ENCODE results near the gene SEPHS2.
A peak's percentile ranks its signal among the peaks of the same experiment; 100 is the strongest.
"Not testable (repeated sequence)": the region's sequence is repeated elsewhere in the genome, so short reads cannot be mapped to it uniquely, and the experiment has no call there.

SEPHS2 gene

DNA sequence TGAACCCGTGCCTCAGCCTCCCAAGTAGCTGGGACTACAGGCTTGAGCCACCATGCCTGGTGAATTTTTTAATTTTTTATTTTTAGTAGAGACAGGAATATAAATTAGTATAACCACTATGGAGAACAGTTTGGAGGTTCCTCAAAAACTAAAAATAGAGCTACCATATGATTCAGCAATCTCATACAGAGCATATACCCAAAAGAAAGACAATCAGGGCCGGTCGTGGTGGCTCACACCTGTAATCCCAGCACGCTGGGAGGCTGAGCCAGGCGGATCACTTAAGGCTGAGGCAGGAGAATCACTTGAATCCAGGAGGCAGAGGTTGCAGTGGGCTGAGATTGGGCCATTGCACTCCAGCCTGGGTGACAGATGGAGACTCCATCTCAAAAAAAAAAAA lies 15.8 kb upstream of the SEPHS2 start:
- not testable (repeated sequence) for DNase-seq

DNA sequence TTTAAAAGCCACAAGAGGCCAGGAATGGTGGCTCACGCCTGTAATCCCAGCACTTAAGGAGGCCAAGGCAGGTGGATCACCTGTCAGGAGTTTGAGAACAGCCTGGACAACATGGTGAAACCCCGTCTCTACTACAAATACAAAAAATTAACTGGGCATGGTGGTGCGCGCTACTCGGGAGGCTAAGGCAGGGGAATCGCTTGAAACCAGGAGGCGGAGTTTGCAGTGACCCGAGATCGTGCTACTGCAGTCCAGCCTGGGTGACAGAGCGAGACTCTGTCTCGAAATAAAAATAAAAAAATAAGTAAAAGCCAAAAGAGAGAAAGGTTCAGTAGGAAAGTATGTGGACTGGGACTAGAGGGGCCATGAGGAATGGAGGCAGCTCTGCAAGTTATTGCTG lies 13.8 kb upstream of the SEPHS2 start:
- DNase-seq, result no peak

DNA sequence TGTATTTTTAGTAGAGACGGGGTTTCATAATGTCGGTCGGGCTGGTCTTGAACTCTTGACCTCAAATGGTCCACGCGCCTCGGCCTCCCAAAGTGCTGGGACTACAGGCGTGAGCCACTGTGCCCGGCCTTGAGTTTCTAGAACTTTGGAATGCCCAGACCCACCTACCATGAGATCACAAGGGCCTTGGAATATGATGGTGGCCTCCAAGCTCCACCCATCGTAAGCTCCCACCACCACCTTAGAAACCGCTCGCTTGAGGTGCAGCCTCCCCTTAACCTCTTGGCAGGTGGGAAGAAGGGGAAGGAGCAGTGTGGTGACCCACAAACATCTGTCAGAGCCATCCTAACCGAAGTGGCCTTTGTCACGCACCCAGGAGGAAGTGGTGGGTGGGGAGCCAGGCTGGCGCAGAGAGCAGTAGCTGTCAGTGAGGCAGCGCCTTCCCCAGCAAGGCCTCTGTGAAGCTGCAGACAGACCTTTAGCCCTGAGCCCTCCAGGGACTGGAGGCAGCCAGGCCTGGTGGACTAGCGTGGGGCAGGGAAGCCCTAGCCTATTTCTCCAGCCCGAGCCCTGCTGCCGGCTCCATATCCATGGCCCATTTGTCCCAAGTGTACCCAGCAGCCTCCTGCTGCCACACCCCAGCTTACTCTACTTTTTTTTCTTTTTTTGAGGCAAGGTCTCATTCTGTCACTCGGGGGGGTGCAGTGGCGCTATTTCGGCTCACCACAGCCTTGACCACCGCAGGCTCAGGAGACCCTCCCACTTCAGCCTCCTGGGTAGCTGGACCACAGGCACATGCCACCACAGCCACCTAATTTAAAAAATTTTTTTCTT lies 13.1 kb upstream of the SEPHS2 start:
- no peak for DNase-seq

DNA sequence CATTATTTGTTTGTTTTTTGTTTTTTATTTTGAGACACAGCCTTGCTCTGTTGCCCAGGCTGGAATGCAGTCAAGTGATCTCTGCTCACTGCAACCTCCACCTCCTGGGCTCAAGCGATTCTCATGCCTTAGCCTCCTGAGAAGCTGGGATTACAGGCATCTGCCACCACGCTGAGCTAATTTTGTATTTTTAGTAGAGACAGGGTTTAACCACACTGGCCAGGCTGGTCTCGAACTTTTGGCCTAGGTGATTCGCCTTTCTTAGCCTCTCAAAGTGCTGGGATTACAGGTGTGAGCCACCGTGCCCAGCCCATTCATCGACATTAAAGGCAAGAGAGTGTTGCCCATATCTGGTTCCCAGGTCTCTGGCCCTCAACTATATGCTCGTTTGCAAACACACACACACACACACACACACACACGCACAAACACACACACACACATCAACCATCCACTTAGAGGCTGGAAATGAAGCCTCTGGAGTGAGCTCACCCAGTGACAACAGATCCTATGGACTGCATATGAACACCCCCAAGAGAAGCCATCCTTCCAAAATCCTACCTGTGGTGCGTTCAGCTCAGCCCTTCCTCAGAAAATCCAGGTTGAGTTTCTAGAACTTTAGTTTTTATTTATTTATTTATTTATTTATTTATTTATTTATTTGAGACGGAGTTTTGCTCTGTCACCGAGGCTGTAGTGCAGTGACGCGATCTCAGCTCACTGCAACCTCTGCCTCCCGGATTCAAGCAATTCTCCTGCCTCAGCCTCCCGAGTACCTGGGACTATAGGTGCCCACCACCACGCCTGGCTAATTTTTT lies 12.3 kb upstream of the SEPHS2 start:
- DNase-seq, result no peak

DNA sequence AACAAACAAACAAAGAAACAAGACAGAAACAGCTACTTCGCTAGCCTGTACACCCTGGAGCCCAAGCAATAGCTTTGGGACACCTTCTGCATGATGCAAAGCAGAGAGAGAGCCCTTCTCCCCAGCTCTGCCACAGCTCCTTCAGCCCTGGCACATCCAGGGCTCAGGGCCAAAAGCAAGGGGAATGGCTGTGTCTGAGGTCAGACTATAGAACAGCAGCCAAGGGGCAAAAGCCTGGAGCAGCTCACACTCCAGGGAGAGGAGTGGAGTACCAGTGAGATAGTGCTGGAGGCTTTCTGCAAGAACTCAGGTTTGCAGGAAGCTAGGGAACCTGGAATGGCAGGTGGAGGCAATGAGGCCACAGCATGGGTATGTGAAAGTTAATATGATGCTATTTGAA lies 11.6 kb upstream of the SEPHS2 start:
- no peak for DNase-seq

DNA sequence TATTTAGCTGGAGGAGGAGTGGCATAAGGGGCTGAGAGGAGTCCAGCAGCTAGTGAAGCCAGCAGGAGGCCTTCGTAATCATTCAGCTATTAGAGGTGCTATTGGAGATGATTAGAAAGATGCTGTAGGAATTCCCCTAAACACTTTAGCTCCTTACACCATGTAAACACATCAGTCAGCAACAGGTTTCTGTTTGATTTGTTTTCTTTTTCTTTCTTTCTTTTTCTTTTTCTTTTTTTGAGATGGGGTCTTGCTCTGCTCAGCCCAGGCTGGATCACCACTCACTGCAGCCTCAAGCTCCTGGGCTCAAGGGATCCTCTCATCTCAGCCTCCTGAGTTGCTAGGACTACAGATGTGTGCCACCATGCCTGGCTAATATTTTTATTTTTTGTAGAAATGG lies 10.6 kb upstream of the SEPHS2 start:
- DNase-seq, result no peak

DNA sequence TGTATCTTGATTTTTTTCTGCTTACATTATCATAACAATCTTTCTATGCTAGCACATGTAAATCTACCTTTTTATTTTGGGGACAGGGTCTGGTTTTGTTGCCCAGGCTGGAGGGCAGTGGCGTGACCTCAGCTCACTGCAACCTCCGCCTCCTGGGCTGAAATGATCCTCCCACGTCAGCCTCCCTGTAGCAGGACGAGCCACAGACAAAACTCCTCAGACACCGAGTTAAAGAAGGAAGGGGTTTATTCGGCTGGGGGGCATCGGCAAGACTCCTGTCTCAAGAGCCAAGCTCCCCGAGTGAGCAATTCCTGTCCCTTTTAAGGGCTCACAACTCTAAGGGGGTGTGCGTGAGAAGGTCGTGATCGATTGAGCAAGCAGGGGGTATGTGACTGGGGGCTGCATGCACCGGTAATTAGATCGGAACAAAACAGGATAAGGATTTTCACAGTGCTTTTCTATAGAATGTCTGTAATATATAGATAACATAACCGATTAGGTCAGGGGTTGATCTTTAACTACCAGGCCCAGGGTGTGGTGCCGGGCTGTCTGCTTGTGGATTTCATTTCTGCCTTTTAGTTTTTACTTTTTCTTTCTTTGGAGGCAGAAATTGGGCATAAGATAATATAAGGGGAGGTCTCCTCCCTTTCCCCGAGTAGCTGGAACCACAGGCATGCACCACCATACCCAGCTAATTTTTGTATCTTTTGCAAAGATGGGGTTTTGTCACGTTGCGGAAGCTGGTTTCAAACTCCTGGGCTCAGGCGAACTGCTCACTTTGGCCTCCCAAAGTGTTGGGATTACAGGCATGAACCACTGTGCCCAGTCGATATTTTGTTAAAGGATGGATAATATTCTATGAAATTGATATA lies 7.3 kb upstream of the SEPHS2 start:
- not testable (repeated sequence) for DNase-seq

DNA sequence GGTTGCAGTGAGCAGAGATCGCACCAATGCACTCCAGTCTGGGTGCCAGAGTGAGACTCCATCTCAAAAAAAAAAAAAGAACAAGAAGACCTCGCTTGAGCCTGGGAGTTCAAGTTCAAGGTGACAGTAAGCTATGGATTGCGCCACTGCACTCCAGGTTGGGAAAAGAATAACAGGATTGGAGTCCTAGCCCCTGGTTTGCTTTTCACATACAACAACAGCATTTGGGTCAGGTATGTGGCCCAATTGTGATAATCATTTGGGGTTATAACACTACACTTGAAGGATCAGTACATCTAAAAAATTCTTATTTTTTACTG lies 3.4 kb upstream of the SEPHS2 start:
- no peak for DNase-seq

DNA sequence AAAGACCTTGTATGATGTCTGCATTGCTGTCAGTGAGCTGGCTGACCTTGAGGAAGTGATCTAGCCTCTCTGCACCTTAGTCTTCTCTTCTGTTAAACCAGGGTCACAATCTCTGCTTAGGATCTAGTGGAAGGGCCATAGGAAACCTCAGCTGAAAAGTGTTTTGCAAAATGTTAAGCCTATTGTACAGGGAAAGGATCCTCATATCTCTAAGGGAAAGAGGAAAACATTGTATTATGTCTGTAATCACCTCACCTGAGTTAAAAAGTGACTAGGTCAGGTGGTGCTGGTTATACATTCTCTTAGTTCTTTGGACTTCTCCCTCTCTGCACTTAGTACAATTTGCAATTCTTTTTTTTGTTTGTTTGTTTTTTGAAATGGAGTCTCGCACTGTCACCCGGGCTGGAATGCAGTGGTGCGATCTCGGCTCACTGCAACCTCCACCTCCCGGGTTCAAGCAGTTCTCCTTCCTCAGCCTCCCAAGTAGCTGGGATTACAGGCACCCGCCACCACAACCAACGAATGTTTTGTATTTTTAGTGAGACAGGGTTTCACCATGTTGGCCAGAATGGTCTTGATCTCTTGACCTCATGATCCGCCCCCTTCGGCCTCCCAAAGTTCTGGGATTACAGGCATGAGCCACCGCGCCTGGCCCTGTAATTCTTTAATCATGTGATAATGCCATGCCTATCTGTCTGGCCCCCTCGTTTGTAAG lies 2.0 kb upstream of the SEPHS2 start:
- no peak for DNase-seq

DNA sequence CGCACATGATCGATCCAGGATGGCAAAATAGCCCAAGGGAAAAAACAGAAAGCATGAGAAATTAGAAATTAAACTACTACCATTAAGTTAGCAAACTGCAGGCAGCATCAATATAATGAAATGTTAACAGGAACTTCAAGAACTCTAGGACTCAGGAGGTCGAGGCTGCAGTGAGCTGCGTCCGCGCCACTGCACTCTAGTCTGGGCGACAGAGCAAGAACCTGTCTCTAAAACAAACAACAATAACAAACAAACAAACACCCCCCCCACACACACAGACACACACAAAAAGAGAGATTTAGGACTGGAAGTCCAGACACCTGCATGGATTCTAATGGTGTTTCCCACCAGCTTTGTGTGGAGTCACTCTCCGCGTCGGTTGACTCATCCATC lies 525 bp upstream of the SEPHS2 start:
- DNase-seq, result no peak

DNA sequence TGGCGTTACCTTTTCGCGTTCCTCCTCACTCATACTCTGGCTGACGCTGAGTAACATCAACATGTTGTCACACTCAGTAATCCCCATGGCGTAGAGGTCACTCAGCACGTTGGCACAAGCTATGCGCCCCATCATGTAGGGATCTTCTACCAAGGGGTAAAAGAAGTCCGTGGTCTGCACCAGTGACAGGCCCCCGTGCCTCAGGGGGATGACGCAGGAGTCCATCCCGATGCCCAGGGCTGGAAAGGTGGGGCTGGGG lies 596 bp downstream of the SEPHS2 start:
- no peak for DNase-seq

DNA sequence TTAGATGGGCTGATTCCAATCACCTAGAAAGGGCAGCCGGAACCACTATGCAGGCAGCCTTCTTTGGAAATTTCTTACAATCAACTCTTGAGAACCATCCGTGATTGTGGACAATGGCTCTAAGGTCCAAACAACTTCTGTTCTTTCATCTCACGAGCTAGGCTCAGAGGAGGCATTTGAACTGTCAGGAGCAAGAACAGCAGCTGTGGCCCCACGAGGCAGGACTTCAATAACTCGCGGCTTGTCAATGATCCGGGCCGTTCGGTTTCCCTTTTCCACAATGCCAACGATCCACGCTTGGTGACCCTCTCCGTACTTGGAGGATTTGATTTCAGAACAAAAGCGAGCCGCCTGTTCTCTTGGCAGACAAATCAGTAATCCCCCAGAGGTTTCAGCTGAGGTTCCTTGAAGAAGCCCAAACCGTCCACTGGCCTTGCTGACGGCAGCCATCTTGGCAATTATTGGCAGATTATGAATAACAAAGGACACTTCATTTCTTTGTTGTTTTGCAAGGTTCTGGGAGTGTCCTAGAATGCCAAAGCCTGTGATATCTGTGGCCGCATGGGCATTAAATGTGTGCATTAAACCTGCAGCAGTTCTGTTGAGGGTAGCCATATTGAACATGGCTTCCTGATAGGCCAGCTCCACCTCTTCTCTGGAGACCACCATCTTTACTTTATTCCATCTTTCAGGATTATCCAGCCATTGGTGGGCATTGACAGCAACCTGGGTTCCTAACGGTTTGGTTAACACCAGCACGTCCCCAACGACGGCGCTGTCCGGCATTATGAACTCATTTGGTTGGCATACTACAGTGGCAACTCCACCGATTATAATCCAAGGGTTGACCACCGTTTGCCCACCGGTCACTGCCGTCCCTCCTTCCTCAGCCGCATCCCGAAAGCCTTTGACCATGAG lies 1.2 kb downstream of the SEPHS2 start:
- DNase-seq, result no peak

DNA sequence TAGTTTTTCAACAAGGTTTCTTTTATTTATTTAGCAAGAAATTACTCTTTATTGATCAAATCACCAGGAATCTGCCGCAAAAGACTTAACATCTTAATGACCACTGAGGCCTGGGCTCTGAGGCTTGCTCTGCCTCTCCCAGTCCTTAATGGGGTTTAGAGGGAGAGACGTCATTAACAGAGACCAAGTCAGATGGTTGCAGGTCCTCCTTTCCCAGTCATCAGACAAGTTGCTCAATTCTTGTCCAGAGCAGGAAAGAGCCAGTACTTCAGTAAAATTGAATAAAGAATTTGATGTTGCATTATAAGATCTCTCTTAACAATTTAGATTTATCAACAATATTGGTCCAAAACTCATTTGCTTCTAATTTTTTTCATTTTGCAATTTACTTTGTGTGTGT lies 2.0 kb downstream of the SEPHS2 start:
- DNase-seq, result no peak

DNA sequence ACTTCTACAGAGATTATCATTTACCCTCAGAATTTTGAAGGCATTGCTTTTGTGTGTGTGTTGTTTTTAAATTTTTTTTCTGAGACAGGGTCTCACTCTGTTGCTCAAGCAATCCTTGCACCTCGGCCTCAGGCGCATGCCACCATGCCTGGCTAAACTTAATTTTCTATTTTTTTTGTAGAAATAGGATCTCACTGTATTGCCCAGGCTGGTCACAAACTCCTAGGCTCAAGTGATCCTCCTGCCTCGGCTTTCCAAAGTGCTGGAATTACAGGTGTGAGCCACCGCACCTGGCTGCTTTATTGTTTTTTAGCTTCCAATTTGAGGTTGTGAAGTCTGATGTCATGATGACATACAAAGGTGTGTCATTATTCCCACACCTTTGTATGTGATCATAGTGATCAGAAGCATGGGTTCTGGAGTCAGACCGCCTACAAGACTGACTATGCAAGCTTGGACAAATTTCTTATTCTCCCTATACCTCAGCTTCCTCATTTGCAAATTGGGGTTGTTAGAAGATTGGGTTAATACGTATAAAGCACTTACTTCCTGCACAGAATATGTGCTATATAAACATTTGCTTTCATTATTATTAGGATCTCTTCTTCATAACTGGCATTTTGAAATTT lies 5.8 kb downstream of the SEPHS2 start:
- no peak for DNase-seq

DNA sequence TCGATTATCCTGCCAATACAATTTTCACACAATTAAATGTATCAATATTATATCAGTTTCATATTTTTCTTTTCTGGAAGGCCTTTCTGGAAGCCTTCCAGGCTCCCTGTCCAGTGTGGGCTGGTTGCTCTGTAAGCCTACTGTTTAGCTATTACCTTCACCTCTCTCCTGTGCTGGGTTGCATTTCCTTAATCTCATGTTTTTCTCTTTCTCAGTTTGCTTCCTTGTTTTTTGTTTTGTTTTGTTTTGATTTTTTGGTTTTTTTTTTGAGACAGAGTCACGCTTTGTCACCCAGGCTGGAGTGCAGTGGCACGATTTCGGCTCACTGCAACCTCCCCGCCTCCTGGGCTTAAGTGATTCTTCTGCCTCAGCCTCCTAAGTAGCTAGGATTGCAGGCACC lies 6.8 kb downstream of the SEPHS2 start:
- DNase-seq, result no peak

DNA sequence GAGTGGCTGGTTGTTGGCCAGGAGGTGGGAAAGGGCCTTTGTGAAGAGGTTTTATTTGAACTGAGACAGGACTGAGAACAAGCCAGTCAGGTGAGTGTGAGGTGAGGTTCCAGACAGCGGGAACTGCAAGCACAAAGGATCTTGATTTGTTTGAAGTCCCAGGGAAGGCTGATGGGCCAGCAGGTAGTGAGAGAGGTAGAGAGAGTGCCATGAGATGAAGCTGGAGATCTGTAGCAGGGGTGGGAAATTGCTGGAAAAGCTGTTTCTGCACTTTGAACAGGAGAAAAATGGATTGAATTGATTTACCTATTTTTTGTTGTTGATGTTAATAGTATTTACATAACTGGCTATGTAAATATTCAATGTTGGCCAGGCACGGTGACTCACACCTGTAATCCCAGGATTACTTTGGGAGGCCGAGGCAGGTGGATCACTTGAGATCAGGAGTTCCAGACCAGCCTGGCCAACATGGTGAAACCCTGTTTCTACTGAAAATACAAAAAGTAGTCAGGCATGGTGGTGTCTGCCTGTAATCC lies 8.1 kb downstream of the SEPHS2 start:
- DNase-seq, result no peak

DNA sequence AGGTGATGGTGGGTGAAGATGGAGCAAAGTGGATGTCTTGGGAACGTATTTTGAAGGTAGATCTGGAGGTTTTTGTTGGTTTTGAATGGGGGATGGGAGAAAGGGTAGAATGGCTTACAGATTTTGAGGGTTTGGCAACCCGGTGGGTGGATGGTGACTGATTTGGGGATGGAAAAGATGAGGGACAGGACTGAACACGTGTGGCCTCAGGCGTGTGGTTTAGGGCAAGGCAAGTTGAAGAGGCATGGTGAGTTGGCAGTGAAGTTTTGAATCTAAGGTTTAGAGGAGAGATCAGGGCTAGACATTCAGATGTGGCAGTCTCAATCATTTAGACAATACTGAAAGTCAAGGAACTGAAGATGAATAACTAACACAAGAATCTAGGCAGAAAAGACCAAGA lies 10.8 kb downstream of the SEPHS2 start:
- no peak for DNase-seq

DNA sequence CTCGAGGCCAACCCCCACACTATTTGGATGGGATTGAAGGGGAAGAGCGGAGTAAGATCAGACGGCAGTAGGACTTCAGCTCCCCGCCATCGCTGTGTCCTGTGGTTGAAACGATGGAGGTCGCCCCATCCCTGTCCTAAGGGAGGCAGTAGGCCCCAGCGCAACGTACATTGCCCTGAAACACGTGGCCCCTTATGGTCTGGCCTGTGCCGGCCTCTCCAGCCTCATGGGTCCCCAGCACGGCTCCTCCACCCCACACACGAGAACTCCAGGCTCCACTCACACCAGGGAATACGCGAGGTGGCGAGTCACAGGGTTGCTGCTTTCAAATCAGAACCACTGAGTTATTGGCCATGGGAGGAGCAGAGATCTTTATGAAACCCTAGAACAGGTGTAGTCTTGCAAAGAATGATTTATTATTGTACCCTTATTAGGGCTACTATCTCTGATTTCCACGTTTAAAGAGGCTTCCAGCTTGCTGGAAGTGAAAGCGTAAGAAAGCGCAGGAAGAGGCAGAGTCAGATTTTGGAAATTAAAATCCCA lies 15.2 kb downstream of the SEPHS2 start:
- no peak for DNase-seq

DNA sequence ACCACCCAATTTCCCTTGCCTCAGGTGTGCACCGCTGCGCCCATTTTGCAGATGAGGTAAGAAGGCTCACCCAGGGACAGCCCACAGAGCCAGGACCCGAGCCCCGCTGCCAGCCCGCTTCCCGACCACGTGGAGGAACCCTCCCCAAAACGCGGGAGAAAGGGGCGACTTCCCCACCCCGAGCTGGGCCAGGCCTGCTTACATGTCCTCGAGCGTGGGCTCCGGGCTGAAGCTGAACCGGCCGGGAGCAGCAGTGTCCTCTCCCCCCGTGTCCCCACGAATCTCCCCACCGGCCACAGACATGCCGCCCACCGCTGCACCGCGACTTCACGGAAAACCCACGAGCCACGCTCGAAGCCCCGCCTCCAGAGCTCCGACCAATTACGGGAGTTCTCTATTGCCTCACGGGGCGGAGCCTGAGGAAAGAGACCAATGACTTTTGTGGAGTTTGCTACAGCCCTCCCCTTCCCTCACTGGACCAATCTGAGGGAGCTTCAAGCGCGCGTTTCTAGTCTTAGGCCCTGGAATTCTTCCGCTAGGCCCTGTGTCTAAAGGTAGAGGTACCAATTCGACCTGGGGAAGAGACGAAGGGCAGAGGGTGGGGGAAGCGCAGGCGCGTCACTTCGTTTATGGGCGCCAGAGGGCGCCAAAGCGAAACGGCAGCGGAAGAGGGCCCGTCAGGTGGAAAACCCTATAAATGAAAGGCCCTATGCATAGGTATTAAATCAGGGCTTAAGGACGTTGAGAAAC lies 15.8 kb downstream of the SEPHS2 start, which contains the start of gene DCTPP1:
Gene DCTPP1 (minus strand): TSS at position 353 of the 750 bp plus-strand sequence. CDS start 50 bp downstream, at position 303.
- peak; percentile 95 for DNase-seq

DNA sequence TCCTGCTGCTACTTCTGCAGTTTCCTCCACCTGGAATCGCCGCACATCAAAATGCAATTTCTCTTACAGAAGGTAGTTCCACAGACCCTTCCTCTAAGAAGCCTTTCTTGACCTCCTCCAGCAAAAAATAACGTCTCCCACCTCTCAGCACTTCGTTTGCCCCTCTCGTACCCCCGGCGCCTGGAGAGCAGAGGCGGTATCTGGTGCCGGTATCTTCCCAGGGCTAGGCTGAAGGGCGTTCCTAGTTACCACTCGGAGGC lies 16.3 kb downstream of the SEPHS2 start:
- no peak for DNase-seq
